Activated CD8-positive, alpha-beta memory T cell treated with anti-CD3 and anti-CD28 coated beads for 48 hours (primary cell): Measurements from ENCODE around the gene HIPK2.
A peak's percentile ranks its signal among the peaks of the same experiment; 100 is the strongest.

Source experiments
- DNase-seq, 3 experiments: peaks; one replicate each; pipeline ENCODE4 v3.0.0-alpha.2; 2020; ENCODE audit warnings: low read depth in 2 of 3, low spot score in 2 of 3

The HIPK2 gene

GRCh38 chr7:139777948-139778841, at the start of gene HIPK2:
Gene HIPK2 (minus strand): TSS chr7:139777998. CDS start chr7:139777623, 375 bp downstream.
- DNase-seq, result peak in 1 of 3 experiments; percentile 48

GRCh38 chr7:139827042-139827441, 49.2 kb upstream of the HIPK2 start:
- no peak for DNase-seq

- no peak for DNase-seq
Observed at GRCh38 chr7:139825666-139826290, 48.0 kb upstream of the HIPK2 start.

- no peak for DNase-seq
Observed at GRCh38 chr7:139823959-139824521, 46.2 kb upstream of the HIPK2 start.

GRCh38 chr7:139822855-139823254, 45.1 kb upstream of the HIPK2 start:
- DNase-seq, result no peak

- DNase-seq, result no peak
Observed at GRCh38 chr7:139821349-139822105, 43.7 kb upstream of the HIPK2 start.

GRCh38 chr7:139820089-139820488, 42.3 kb upstream of the HIPK2 start:
- no peak for DNase-seq

- DNase-seq, result no peak
Observed at GRCh38 chr7:139817249-139817648, 39.5 kb upstream of the HIPK2 start.

- DNase-seq, result no peak
Observed at GRCh38 chr7:139813689-139814088, 35.9 kb upstream of the HIPK2 start.

- no peak for DNase-seq
Observed at GRCh38 chr7:139813151-139813550, 35.4 kb upstream of the HIPK2 start.

GRCh38 chr7:139811066-139811465, 33.3 kb upstream of the HIPK2 start:
- DNase-seq, result no peak

GRCh38 chr7:139808846-139809442, 31.1 kb upstream of the HIPK2 start:
- DNase-seq, result no peak

GRCh38 chr7:139808427-139808826, 30.6 kb upstream of the HIPK2 start:
- no peak for DNase-seq

GRCh38 chr7:139807009-139807408, 29.2 kb upstream of the HIPK2 start:
- DNase-seq, result no peak

GRCh38 chr7:139804571-139804970, 26.8 kb upstream of the HIPK2 start:
- no peak for DNase-seq

- no peak for DNase-seq
Observed at GRCh38 chr7:139799586-139799985, 21.8 kb upstream of the HIPK2 start.

- DNase-seq, result no peak
Observed at GRCh38 chr7:139798892-139799291, 21.1 kb upstream of the HIPK2 start.

GRCh38 chr7:139798221-139798620, 20.4 kb upstream of the HIPK2 start:
- no peak for DNase-seq

- no peak for DNase-seq
Observed at GRCh38 chr7:139797607-139798006, 19.8 kb upstream of the HIPK2 start.

GRCh38 chr7:139791316-139791715, 13.5 kb upstream of the HIPK2 start:
- DNase-seq, result no peak

GRCh38 chr7:139784648-139785047, 6.8 kb upstream of the HIPK2 start:
- no peak for DNase-seq
